Stomach (tissue), 4 donors: Measurements from ENCODE around the gene TCF7L1.

Experiments used
- CTCF ChIP-seq, 7 experiments: fragments of 450-650 bp in 4 of 7; fragments of 200-600 bp in 3 of 7; sonication (generic) in 3 of 7; IDR thresholded peaks; one replicate each; pipeline ENCODE4 v1.5.1; 2016 to 2019; ENCODE audit warnings: antibody characterized with exemption in 7 of 7, control low read depth in 2 of 7, mild to moderate bottlenecking in 1 of 7
- EP300 ChIP-seq: sonication (generic); formaldehyde crosslinking; IDR thresholded peaks from one replicate; pipeline ENCODE4 v1.6.1; 2017; ENCODE audit warnings: antibody characterized with exemption
- POLR2A ChIP-seq, 4 donors: fragments of 450-650 bp; IDR thresholded peaks; one replicate each; pipeline ENCODE4 v1.6.1; 2016; ENCODE audit warnings: antibody characterized with exemption in 4 of 4, control low read depth in 2 of 4, mild to moderate bottlenecking in 1 of 4, moderate library complexity in 1 of 4
- POLR2AphosphoS5 ChIP-seq, 3 donors: sonication (generic); formaldehyde crosslinking; IDR thresholded peaks; one replicate each; pipeline ENCODE4 v1.6.1; 2016; ENCODE audit warnings: antibody characterized with exemption in 3 of 3

GRCh38 chr2:85152895-85153294 lies 19.7 kb downstream of the TCF7L1 start:
- TF ChIP-seq CTCF (IDR thresholded peaks at IDR 0.05) (no peak), POLR2A (IDR thresholded peaks at IDR 0.05) (no peak), POLR2AphosphoS5 (IDR thresholded peaks at IDR 0.05) (no peak), EP300 (no peak)
